IMR-90 (cell line): ENCODE results near the gene TLR3. TPM values are rescaled to one million over a fixed set of nuclear protein-coding genes. Genes with fewer than 3 reads are reported as not detected.

Experiments
- ATAC-seq: fragments of 200-7000 bp; cut with Tn5 transposase; 2 replicates; pipeline ENCODE4 v1.9.1; 2020; ENCODE audit warnings: low read depth, mild to moderate bottlenecking, moderate library complexity
- BruUV-seq: library from RNA; stranded (reverse); fragments of 400-500 nt; replicated peaks from 2 replicates; lab custom pipeline; 2021; lab: Mats Ljungman, UMichigan
- CTCF ChIA-PET: fragments of 300-600 bp; formaldehyde crosslinking; extraction: SDS; loops from one replicate; lab custom pipeline; 2021; ENCODE audit warnings: antibody characterized with exemption; lab: Yijun Ruan, JAX
- POLR2A ChIA-PET: fragments of 300-600 bp; sonication (Branson Sonifier 250); formaldehyde crosslinking; loops from one replicate; lab custom pipeline; 2022; ENCODE audit warnings: antibody characterized with exemption; ENCODE audit not compliant: unreplicated experiment; lab: Charles Lee
- DNase-seq: peaks from one replicate; pipeline ENCODE4 v3.0.0; 2013
- H2AFZ ChIP-seq: replicated peaks from 2 replicates; pipeline ENCODE3; 2013; ENCODE audit warnings: low read length, mild to moderate bottlenecking; ENCODE audit not compliant: poor library complexity
- H2AK5ac ChIP-seq: 2 replicates; pipeline ENCODE4 v1.6.1; 2013; ENCODE audit warnings: low read depth, low read length, inconsistent platforms
- H2AK9ac ChIP-seq: replicated peaks from 2 replicates; pipeline ENCODE3; 2013; ENCODE audit warnings: mild to moderate bottlenecking, low read depth, low read length, moderate library complexity; ENCODE audit not compliant: poor library complexity
- H2BK120ac ChIP-seq: 2 replicates; pipeline ENCODE4 v1.6.1; 2013; ENCODE audit warnings: low read depth, low read length, inconsistent platforms
- H2BK15ac ChIP-seq: 3 replicates; pipeline ENCODE4 v1.6.1; 2013; ENCODE audit warnings: low read depth, low read length, inconsistent platforms
- H2BK20ac ChIP-seq: 2 replicates; pipeline ENCODE4 v1.6.1; 2013; ENCODE audit warnings: low read depth, mild to moderate bottlenecking, inconsistent platforms, low read length, moderate library complexity
- H2BK5ac ChIP-seq: 2 replicates; pipeline ENCODE4 v1.6.1; 2013; ENCODE audit warnings: mild to moderate bottlenecking, low read depth, low read length, inconsistent platforms; ENCODE audit not compliant: poor library complexity, severe bottlenecking
- H3K14ac ChIP-seq: replicated peaks from 2 replicates; pipeline ENCODE4 v1.6.1; 2013; ENCODE audit warnings: low read depth, low read length, inconsistent platforms
- H3K18ac ChIP-seq: 2 replicates; pipeline ENCODE4 v1.6.1; 2013; ENCODE audit warnings: low read depth, low read length, control low read depth
- H3K23ac ChIP-seq: 2 replicates; pipeline ENCODE4 v1.6.1; 2013; ENCODE audit warnings: low read depth, low read length, inconsistent platforms
- H3K27ac ChIP-seq: 2 replicates; pipeline ENCODE4 v1.5.1; 2013; ENCODE audit warnings: mild to moderate bottlenecking, control low read depth, low read length; ENCODE audit not compliant: insufficient read depth
- H3K27me3 ChIP-seq: 2 replicates; pipeline ENCODE4 v1.6.1; 2013; ENCODE audit warnings: low read length; ENCODE audit not compliant: control insufficient read depth, insufficient read depth
- H3K36me3 ChIP-seq: 2 replicates; pipeline ENCODE4 v1.6.1; 2013; ENCODE audit warnings: low read length, mixed read lengths; ENCODE audit not compliant: control insufficient read depth, insufficient read depth
- H3K4ac ChIP-seq: 2 replicates; pipeline ENCODE4 v1.6.1; 2013; ENCODE audit warnings: low read depth, low read length, inconsistent platforms
- H3K4me1 ChIP-seq: 2 replicates; pipeline ENCODE4 v1.6.1; 2013; ENCODE audit warnings: low read length, mixed read lengths; ENCODE audit not compliant: control insufficient read depth, insufficient read depth
- H3K4me2 ChIP-seq: 2 replicates; pipeline ENCODE4 v1.6.1; 2013; ENCODE audit warnings: low read depth, mild to moderate bottlenecking, control low read depth, low read length, moderate library complexity
- H3K4me3 ChIP-seq: 2 replicates; pipeline ENCODE4 v1.5.1; 2013; ENCODE audit warnings: low read depth, mild to moderate bottlenecking, control low read depth, low read length, moderate library complexity; ENCODE audit not compliant: insufficient read depth
- H3K56ac ChIP-seq: 2 replicates; pipeline ENCODE4 v1.6.1; 2013; ENCODE audit warnings: low read length, inconsistent platforms; ENCODE audit not compliant: insufficient read depth; ENCODE audit errors: extremely low read depth
- H3K79me1 ChIP-seq, 2 experiments: 2 replicates each; pipeline ENCODE4 v1.6.1; 2013; ENCODE audit warnings: low read length in 2 of 2, inconsistent platforms in 1 of 2, low read depth in 1 of 2
- H3K9ac ChIP-seq: 2 replicates; pipeline ENCODE4 v1.6.1; 2013; ENCODE audit warnings: low read depth, low read length, control low read depth
- H3K9me1 ChIP-seq: 2 replicates; pipeline ENCODE4 v1.6.1; 2013; ENCODE audit warnings: low read length, inconsistent platforms; ENCODE audit not compliant: insufficient read depth
- H3K9me3 ChIP-seq: 2 replicates; pipeline ENCODE4 v1.6.1; 2013; ENCODE audit warnings: low read length; ENCODE audit not compliant: control insufficient read depth, insufficient read depth
- H4K20me1 ChIP-seq: 2 replicates; pipeline ENCODE4 v1.6.1; 2013; ENCODE audit warnings: low read length, inconsistent platforms; ENCODE audit not compliant: insufficient read depth
- H4K5ac ChIP-seq: 2 replicates; pipeline ENCODE4 v1.6.1; 2013; ENCODE audit warnings: mild to moderate bottlenecking, low read depth, low read length, control low read depth
- H4K8ac ChIP-seq, 2 experiments: 2 replicates each; pipeline ENCODE4 v1.6.1; 2013; ENCODE audit warnings: low read depth in 2 of 2, low read length in 2 of 2, control low read depth in 1 of 2, inconsistent platforms in 1 of 2
- H4K91ac ChIP-seq: 2 replicates; pipeline ENCODE4 v1.6.1; 2013; ENCODE audit warnings: low read depth, low read length, inconsistent platforms; ENCODE audit not compliant: insufficient read depth
- BHLHE40 ChIP-seq: fragments of 150-350 bp; IDR thresholded peaks from 2 replicates; pipeline ENCODE4 v1.6.1; 2016; ENCODE audit warnings: mild to moderate bottlenecking, low read depth, low read length
- CEBPB ChIP-seq: IDR thresholded peaks from 2 replicates; pipeline ENCODE4 v1.6.1; 2012; ENCODE audit warnings: low read depth, low read length, improper control_type of control experiment
- CHD1 ChIP-seq: IDR thresholded peaks from 2 replicates; pipeline ENCODE4 v1.6.1; 2012; ENCODE audit warnings: low read depth, low read length, improper control_type of control experiment
- CTCF ChIP-seq: conservative IDR thresholded peaks from 2 replicates; pipeline ENCODE4 v1.5.1; 2012; ENCODE audit warnings: mild to moderate bottlenecking, low read depth, low read length, improper control_type of control experiment
- ELK1 ChIP-seq: fragments of 150-350 bp; IDR thresholded peaks from 2 replicates; pipeline ENCODE4 v1.6.1; 2016; ENCODE audit warnings: low read depth, mild to moderate bottlenecking, low read length, moderate library complexity, borderline replicate concordance
- FOS ChIP-seq: fragments of 150-350 bp; IDR thresholded peaks from 2 replicates; pipeline ENCODE4 v1.6.1; 2016; ENCODE audit warnings: low read depth, low read length
- MAZ ChIP-seq: IDR thresholded peaks from 2 replicates; pipeline ENCODE4 v1.6.1; 2012; ENCODE audit warnings: low read depth, mild to moderate bottlenecking, low read length, improper control_type of control experiment, moderate library complexity, borderline replicate concordance
- NFE2L2 ChIP-seq: fragments of 150-350 bp; IDR thresholded peaks from 2 replicates; pipeline ENCODE4 v1.6.1; 2016; ENCODE audit warnings: low read depth, mild to moderate bottlenecking, low read length
- RAD21 ChIP-seq: IDR thresholded peaks from 2 replicates; pipeline ENCODE4 v1.6.1; 2012; ENCODE audit warnings: low read length, improper control_type of control experiment
- RFX5 ChIP-seq: IDR thresholded peaks from 2 replicates; pipeline ENCODE4 v1.8.0; 2012; ENCODE audit warnings: low read depth, mild to moderate bottlenecking, low read length, moderate library complexity
- SMC3 ChIP-seq: fragments of 150-350 bp; IDR thresholded peaks from 2 replicates; pipeline ENCODE4 v1.6.1; 2016; ENCODE audit warnings: low read depth, mild to moderate bottlenecking, antibody characterized with exemption, low read length, moderate library complexity
- WGBS, 2 experiments: methylation state at CpG; one replicate each; pipeline versions ENCODE4 v1.1.5 to v1.1.7; 2013; ENCODE audit warnings: missing lambda C conversion rate in 2 of 2; ENCODE audit not compliant: insufficient read length in 1 of 2; ENCODE audit errors: extremely low coverage in 2 of 2; 5-methylcytosine and 5-hydroxymethylcytosine counted together
- dilution Hi-C: fragments of 300-500 bp; cut with HindIII; formaldehyde crosslinking; loops from one replicate; pipeline ENCODE4 v1.14.3; 2018; ENCODE audit warnings: low sequenced_read_pairs; ENCODE audit not compliant: unreplicated experiment
- in situ Hi-C: fragments of 300-500 bp; cut with MboI; formaldehyde crosslinking; loops from 3 replicates; pipeline ENCODE4 v1.14.3; 2019; ENCODE audit warnings: low sequenced_read_pairs, inconsistent platforms, mixed read lengths
- intact Hi-C: fragments of 100-400 bp; cut with micrococcal nuclease; formaldehyde crosslinking; loops from 2 replicates; pipeline ENCODE4 v1.10.0; 2022
- polyA plus RNA-seq, 3 experiments: library from polyadenylated mRNA; depleted of rRNA; stranded (reverse); fragments of >200 nt; gene quantifications; 2 replicates each; pipeline ENCODE4 v1.2.3, GENCODE V29; 2012; ENCODE audit warnings: low replicate concordance in 1 of 3
- total RNA-seq: library from RNA; depleted of rRNA; stranded (reverse); fragments of >200 nt; gene quantifications from 2 replicates; pipeline ENCODE4 v1.2.3, GENCODE V29; 2012

TLR3 gene
- total and polyA plus RNA-seq, 2 of the 4 experiments (the other 2 are of a cell fraction) = 0.12 to 0.36 TPM

GRCh38 chr4:186118582-186118981, 49.6 kb downstream of the TLR3 start:
- no peak overlapping the region for H2BK120ac ChIP-seq
- no peaks in the 10 kb centered on the region for H3K9me1 ChIP-seq
- no peak overlapping the region for H3K14ac ChIP-seq
- no peak overlapping the region for H4K5ac ChIP-seq
- H2AK9ac ChIP-seq = no peak overlapping the region
- H3K56ac ChIP-seq = no peak overlapping the region
- H2AFZ ChIP-seq = no peak overlapping the region
- POLR2A ChIA-PET = no interaction called here
- no peak overlapping the region for H2BK15ac ChIP-seq
- no peak overlapping the region for H4K8ac ChIP-seq
- dilution Hi-C loops (no loop called here), in situ Hi-C loops (no loop called here), intact Hi-C loops (no loop called here)
- H4K20me1 ChIP-seq = no peaks in the 10 kb centered on the region
- no peak for ATAC-seq
- H2AK5ac ChIP-seq = no peak overlapping the region
- no peak overlapping the region for H3K18ac ChIP-seq
- no peak for DNase-seq
- H3K27me3 ChIP-seq = no peaks in the 10 kb centered on the region
- H3K9me3 ChIP-seq = no peaks in the 10 kb centered on the region
- H2BK20ac ChIP-seq = no peak overlapping the region
- H3K4me2 ChIP-seq = no peak overlapping the region
- H3K4ac ChIP-seq = no peak overlapping the region
- H3K9ac ChIP-seq = no peak overlapping the region
- no peak overlapping the region for H3K4me3 ChIP-seq
- H4K91ac ChIP-seq = no peak overlapping the region
- no peak overlapping the region for H3K23ac ChIP-seq
- CTCF ChIA-PET = interaction anchor here (1.4 kb wide), 1 partner anchor 19 kb away, joined by 4 read pairs; no protein-coding TSS in a partner anchor
- WGBS, 2 experiments = no CpG with 5 or more reads among the region's 7 CpGs
- H3K27ac ChIP-seq = no peak overlapping the region
- H3K36me3 ChIP-seq = no peaks in the 10 kb centered on the region
- BruUV-seq = no TSS peak
- H3K4me1 ChIP-seq = no peaks in the 10 kb centered on the region
- H2BK5ac ChIP-seq = no peak overlapping the region
- H3K79me1 ChIP-seq = no peaks in the 10 kb centered on the region
- TF ChIP-seq MAZ = no peak
- no peak for TF ChIP-seq RFX5
- no peak for TF ChIP-seq SMC3
- TF ChIP-seq CTCF = no peak
- no peak for TF ChIP-seq CEBPB
- no peak for TF ChIP-seq NFE2L2
- no peak for TF ChIP-seq ELK1
- no peak for TF ChIP-seq FOS
- TF ChIP-seq CHD1 = no peak
- TF ChIP-seq BHLHE40 = no peak
- no peak for TF ChIP-seq RAD21
